Stimulated activated CD4-positive, alpha-beta T cell treated with anti-CD3 and anti-CD28 coated beads, TNF-alpha, amount 100 ng/mL, for 1 hour (primary cell): Measurements from ENCODE around the gene TMEM87A.
"Not testable (repeated sequence)": the region's sequence is repeated elsewhere in the genome, so short reads cannot be mapped to it uniquely, and the experiment has no call there.

Experiments used
- DNase-seq, 3 donors: peaks; one replicate each; pipeline ENCODE4 v3.0.0-alpha.2; 2020; ENCODE audit warnings: low read depth in 3 of 3, low spot score in 1 of 3

Gene TMEM87A

DNA sequence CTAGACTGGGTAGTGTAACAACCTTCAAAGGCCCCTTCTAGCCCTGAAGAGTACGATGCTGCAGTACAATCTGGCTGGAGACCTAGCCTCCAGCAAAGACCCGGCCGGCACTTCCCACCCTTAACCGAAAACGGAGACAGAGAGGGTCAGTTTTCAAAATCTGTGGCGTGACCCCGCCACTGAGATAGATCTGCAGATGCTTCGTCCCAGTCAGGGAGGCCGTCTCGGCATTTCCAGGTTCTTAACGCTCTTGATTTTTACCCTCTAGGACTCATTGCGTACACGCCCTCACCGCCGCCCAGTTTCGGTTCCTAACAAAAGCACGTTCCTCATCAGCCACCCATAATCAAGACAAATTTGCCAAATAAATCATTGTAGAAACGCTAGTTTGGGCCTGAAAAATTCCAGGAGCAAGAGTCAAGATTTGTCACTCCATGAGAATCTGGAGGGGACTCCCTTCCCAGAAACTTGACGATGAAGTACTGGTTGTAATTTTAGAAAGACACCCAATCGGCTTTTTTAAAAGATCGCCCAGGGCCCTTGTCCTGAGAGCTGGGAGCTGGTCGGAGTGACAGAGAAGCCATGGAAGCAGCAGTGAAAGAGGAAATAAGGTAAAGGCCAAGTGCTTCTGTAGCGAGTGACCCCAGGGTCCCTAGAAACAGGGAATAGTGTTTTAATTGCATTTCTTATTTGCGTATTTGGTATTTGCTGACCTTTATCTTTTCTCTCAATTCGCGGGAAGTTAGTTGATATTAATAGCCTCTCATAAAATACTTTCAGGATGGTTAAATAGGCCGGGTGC lies 868 bp upstream of the TMEM87A start:
- peak; percentile 19 to 50 (median 23) for DNase-seq

DNA sequence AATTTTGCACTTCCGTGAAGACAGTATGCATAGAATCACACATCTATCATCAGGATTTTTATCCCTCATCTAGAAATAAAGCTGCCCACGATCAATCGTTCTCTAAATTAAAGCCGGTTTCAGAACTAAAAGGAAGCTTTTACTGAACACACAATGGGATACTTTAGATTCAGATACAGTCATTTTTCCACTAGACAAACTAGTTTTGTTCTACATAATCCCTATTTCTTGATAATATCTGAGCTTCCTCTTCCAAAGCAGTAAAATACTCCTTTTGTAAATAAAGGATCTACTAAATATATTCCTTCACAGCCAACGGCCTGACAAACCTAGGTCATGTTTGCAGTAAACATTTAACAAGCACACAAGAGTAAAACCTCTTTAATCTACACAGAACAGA lies 2.2 kb downstream of the TMEM87A start:
- DNase-seq, result no peak

GRCh38 chr15:42270551-42270950 lies 2.7 kb downstream of the TMEM87A start:
- no peak for DNase-seq

DNA sequence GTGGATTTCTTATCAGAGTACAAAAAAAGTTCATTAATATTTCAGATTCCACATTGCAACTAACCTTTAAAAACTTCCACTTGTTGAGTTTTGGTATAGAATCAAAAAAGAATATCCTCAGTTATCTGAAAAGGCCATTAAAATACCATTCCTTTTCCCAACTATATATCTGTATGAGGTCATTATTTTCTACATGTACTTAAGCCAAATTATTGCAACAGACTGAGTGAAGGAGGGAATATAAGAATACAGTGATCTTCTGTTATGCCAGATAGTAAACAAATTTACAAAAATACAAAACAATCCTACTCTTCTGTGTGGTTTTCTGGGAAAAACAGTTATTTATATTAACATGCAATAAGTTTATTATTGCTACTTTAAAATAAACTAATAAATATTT lies 5.9 kb downstream of the TMEM87A start:
- DNase-seq, result no peak

- DNase-seq, result no peak
Observed at GRCh38 chr15:42264795-42265194, 8.4 kb downstream of the TMEM87A start.

DNA sequence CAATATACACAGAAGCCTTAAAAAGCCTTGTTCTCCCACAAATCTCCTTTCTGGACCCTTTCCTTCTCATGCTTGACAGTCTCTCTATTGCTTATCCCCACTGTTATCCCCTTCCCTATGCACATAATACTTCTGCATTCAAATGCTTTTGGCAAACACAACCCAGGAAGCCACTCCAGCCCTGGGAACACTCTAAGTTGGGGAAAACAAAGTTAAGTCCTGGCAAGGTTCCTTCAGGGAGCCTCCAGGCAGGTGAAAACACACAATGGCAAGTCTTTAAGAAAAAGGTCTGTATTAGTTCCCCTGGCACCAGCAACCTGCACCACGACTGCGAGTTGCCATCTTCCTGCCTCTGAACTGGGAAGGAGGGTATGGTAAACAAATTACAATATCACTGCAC lies 19.9 kb downstream of the TMEM87A start:
- no peak for DNase-seq

DNA sequence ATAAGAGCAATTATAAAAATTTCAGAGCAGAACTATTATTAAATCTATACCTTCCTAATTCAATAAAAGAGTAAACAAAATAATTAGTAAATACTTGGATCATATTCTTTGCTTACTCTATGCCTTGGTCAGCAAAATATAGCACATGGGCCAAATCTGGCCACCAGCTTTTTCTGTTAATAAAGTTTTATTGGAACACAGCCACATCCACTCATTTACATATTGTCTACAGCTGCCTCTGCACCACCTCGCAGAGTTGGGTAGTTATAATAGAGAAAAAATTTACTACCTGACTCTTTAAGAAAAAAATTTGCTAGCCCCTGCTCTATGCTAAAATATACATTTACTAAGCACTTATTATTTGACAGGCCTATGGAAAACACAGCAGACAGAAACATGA lies 32.4 kb downstream of the TMEM87A start:
- no peak for DNase-seq

- DNase-seq, result no peak
Observed at GRCh38 chr15:42239528-42240182, 33.6 kb downstream of the TMEM87A start.

- no peak for DNase-seq
Observed at GRCh38 chr15:42233107-42233506, 40.1 kb downstream of the TMEM87A start.

- no peak for DNase-seq
Observed at GRCh38 chr15:42232606-42233005, 40.6 kb downstream of the TMEM87A start.

DNA sequence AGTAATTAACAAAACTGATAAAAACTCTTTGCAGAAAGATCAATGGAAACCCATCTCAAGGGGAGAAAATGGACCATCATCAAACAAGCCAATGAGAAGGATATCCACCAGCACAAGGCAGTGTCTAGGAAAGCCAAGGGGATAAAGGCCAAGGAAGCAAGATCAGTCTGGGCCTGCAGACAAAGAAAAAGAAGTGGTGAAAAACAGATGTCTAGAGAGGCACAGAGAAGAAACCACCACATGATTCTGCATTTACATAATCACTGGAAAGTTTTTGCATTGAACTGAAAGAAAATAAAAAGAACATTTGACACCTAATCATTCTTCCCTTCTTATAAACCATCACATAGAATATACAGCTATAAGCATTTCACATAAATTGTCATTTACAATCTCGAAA lies 42.1 kb downstream of the TMEM87A start:
- DNase-seq, result no peak

- DNase-seq, result not testable (repeated sequence)
Observed at GRCh38 chr15:42228981-42229380, 44.3 kb downstream of the TMEM87A start.

DNA sequence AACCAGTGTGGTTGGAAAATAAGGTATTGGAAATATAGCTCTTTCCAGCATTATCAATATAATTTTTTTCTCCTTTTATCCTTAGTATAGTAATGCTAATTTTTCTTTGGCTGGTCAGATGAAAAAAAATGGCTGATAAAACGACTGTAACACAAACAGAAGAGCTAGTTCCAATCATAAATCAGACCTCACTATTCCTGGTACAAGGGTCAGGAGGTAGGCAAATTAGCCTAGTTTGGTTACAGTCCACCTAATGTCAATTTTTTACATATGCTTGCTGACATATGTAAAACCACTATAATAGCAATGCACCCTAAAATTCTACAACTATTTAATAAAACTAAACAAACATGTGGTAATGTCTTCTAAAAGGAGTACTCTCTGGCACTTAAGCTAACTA lies 45.2 kb downstream of the TMEM87A start:
- no peak for DNase-seq

- no peak for DNase-seq
Observed at GRCh38 chr15:42226648-42227047, 46.6 kb downstream of the TMEM87A start.

GRCh38 chr15:42220216-42220615 lies 53.0 kb downstream of the TMEM87A start:
- no peak for DNase-seq

- no peak for DNase-seq
Observed at GRCh38 chr15:42218953-42219592, 54.2 kb downstream of the TMEM87A start.

DNA sequence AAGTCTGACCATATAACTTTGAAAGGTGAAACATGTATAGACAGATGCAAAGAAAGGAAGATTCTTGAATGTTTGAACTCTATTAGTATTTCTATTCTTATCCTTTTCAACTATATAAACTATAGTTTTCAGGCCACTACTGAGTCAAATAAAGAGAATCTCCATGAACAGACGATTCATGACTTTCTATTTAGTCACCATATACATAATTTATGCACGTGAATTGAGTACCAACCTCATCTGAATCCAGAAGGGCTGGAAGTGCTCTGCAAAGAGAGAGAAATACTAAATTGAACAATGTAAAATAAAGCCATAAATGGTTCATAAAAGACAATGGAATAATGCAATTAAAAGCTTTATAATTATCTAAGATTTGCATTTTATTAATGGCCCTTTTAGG lies 55.7 kb downstream of the TMEM87A start:
- DNase-seq, result no peak

DNA sequence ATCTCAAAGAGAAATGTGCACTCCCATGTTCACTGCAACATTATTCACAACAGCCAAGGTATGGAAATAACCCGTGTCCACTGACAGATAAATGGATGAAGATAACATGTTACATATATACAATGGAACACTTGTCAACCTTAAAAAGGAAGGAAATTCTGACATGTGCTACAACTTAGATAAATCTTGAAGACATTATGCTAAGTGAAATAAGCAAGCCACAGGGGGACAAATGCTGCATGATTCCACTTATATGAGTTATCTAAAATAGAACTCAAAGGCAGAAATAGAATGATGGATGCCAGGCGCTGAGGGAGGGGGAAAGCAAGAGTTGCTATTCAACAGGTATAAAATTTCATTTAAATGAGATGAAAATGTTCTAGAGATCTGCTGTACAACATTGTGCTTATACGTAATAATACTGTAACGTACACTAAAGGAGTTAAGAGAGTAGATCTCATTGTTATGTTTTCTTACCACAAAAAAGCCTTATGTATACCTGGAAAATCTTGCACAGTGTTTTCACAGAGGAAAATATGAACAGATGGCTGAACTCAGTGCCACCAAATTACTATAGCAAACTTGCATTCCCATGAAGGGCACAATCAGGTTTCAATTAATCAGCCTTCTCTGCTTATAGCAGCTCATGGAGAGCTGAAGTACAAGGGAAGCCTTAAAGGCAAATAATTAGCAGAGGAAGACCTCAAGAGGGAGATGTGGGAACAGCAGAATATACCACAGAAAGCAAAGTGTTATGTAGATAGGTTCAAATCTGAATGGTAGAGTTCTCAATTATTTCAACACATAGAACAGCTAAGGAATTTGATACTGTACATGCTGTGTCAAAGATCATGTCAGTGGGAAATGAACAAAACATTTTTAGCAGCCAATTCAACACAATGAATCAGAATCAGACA lies 57.1 kb downstream of the TMEM87A start:
- DNase-seq, result no peak

- DNase-seq, result no peak
Observed at GRCh38 chr15:42214600-42214999, 58.6 kb downstream of the TMEM87A start.

- no peak for DNase-seq
Observed at GRCh38 chr15:42213511-42213910, 59.7 kb downstream of the TMEM87A start.

- DNase-seq, result no peak
Observed at GRCh38 chr15:42210696-42211095, 62.5 kb downstream of the TMEM87A start.
